Dermis blood vessel endothelial cell (primary cell): ENCODE measurements around the gene RILPL2. TPM values are rescaled to one million over a fixed set of nuclear protein-coding genes. Genes with fewer than 3 reads are reported as not detected.
"Not testable (repeated sequence)": the region's sequence is repeated elsewhere in the genome, so short reads cannot be mapped to it uniquely, and the experiment has no call there.

Source experiments
- DNase-seq: peaks from one replicate; pipeline ENCODE4 v3.0.0; 2010
- total RNA-seq: library from RNA; depleted of rRNA; stranded (reverse); fragments of >200 nt; gene quantifications from 2 replicates; pipeline ENCODE4 v1.2.3, GENCODE V29; 2014

Gene RILPL2
- total RNA-seq, 1 donor from 2014 or later, result 4.1 TPM

DNA sequence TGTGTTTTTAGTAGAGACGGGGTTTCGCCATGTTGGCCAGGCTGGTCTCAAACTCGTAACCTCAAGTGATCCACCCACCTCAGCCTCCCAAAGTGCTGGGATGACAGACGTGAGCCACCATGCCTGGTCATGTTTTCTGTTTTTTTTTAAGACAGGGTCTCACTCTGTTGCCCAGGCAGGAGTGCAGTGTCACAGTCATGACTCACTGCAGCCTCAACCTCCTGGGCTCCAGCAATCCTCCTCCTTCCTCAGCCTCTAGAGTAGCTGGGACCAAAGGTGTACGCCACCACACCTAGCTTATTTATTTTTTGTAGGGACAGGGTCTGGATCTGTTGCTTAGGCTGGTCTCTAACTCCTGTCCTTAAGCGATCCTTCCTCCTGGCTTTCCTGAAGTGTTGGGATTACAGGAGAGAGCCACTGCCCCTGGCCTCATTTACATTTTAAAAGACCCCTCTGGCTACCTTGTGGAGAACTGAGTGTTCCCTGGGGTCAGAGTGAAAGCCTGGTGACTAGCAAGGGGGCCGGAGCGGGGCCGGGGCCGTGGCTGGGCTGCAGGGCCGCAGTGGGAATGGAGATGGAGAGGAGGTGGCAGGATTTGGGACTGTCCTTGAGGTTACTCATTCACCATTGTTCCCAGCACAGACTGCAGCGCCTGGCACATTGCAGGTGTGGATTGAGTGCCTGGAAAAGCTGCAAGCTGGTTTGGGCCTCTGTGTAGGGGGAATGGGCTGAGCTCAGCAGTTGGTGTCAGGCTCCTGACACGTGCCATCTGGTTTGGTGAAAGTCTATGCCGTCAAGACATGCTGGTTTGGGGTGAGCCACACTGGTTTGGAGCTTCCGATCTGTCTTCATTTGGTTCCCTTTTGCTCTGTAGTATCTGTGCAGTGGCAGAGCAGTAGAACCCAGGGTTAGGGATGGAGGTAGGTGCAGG is 34.5 kb downstream of the RILPL2 start:
- DNase-seq, result no peak

DNA sequence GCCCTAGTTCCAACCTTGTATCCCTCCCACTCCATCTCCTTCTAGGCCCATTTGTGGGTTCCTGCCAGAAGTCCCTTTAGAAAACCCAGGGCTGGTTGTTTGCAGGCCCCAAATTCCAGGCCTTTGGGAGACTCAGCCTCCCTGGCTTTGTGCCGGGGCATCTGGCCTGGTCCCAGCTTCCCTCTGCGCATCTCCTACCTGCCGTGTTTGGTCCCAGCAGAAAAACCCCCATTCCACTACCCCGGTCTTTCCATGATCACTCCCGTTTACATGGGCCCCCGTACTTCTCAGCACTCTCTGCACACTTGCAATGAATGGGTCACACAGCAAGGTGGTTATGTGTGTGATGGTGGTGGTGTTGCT is 37.2 kb downstream of the RILPL2 start:
- no peak for DNase-seq

DNA sequence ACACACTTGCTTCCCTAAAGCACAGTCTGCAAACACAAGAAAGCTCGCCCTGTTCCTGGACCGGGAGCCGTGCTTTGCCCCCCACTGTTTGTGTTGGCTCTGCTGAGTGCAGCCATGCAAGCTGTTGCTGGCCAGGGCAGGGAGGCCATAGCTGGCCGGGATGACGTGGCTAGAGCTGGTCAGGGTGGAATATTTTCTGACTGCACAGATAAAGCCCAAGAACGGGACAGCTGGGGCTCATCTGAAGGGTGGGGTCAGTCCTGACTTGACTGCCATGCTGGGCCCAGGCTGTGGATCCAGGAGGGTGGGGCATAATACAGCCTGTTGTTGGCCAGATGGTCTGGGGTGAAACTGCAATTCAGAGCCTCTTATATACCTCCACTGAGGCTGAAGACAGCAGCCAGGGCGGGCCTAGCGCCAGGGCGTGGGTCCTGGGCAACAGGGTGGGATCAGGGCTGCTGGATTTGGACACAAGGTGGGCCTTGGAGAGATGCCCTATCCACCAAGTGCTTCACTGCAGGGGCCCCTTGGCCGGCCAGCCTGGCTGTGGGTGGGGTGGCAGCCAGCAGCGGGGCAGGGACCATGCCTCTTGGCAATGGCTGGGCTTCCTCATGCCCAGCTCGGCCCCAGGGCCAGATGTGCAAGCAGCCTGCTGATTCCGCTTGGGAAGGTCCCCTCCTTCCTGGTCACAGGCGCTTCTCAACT is 37.8 kb downstream of the RILPL2 start:
- DNase-seq, result peak; percentile 74

DNA sequence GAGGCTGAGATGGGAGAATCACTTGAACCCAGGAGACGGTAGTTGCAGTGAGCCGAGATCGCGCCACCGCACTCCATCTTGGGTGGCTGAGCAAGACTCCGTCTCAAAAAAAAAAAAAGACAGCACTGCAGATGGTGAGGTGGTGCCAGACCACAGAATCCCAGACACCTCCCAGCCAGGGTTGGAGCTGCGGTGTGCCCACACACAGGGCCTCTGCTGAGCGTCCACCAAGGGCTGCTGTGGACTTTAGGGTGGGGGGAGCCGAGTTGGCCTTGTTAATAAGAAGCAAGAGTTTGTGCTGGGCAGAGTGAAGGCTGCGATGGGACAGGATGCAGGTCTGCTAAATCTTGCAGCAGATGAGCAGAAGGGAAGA is 38.3 kb downstream of the RILPL2 start:
- DNase-seq, result no peak

DNA sequence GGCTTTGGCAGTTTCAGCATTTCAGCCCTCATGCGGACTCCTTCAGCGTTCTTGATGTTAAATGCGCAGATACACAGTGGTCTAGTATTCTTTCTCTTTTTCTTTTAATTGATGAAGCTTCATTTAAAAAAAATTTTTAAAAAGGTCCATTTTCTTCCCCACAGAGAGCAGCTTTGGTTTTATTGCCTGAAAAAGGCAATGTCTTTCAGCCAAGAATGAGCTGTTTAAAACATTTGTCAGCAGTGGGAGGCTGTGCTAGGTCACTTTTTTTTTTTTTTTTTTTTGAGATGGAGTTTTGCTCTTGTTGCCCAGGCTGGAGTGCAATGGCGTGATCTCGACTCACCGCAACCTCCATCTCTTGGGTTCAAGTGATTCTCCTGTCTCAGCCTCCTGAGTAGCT is 39.1 kb downstream of the RILPL2 start:
- DNase-seq, result no peak

DNA sequence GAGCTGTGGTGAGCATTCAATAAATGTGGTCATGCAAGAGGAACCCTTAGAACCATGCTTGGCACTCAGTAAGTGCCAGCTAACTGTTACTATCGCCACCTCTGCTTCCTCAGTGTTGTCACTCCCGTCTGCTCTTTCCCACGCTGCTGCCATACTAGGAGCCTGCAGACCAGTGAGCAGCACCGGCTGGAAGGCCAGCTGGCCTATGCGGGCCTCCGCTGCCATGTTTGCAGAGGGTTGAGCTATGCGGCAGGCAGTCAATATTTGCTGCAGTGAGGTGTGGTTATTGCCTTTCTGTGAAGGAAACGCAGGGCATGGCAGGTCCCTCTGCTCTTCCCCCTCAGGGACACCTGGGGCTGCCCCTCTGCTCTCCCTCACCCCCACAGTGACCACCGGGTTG is 39.5 kb downstream of the RILPL2 start:
- DNase-seq, result no peak

DNA sequence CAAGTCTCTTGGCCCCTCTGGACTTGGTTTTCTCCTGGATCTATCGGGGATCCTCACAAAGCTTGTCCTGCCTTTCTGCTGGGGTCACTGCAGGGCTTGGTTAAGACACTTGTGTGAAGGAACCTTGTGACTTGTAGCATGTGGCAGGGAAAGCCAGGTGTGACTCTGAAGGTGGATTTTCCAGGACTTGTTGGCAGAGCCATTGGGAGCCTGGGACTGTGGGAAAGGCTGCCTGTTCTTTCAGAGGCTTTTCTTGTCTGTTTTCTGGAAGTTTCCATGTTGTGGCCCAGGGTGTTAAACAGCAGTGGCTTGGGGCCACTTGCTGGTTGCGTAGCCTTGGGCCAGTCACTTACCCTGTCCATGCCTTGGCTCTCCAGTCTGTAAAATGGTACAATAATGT is 39.9 kb downstream of the RILPL2 start:
- DNase-seq, result no peak

DNA sequence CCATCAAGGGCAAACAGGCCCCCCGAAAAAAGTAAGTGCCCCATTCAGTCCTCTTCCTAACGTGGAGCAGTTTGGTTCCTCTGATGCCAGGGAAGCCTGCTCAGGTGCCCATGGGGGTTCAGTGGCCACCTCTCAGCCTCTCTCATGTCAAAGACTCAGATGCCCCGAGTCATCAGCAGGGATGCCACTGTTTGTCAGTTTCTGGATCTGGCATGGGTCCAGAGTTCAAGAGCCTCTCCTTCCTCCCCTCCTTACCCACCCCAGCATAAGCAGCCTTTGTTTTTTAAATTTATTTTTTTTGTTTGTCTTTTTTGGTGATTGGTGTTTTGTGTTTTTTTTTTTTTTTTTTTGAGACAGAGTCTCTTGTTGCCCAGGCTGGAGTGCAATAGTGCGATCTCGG is 41.2 kb downstream of the RILPL2 start:
- DNase-seq, result no peak

DNA sequence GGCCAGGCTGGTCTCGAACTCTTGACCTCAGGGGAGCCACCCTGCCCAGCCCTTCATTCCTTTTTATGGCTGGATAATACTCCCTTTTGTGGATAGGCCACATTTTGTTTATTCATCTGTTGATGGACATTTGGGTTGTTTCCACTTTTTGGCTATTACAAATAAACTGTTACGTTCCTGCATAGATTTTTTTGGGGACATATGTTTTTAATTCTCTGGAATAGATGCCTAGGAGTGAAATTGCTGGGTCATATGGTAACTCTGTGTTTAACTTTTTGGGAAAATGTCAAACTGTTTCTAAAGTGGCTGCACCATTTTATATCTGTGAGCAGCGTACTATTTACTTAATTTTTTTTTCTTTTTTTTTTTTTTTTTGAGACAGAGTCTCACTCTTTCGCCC is 42.7 kb downstream of the RILPL2 start:
- DNase-seq, result no peak

DNA sequence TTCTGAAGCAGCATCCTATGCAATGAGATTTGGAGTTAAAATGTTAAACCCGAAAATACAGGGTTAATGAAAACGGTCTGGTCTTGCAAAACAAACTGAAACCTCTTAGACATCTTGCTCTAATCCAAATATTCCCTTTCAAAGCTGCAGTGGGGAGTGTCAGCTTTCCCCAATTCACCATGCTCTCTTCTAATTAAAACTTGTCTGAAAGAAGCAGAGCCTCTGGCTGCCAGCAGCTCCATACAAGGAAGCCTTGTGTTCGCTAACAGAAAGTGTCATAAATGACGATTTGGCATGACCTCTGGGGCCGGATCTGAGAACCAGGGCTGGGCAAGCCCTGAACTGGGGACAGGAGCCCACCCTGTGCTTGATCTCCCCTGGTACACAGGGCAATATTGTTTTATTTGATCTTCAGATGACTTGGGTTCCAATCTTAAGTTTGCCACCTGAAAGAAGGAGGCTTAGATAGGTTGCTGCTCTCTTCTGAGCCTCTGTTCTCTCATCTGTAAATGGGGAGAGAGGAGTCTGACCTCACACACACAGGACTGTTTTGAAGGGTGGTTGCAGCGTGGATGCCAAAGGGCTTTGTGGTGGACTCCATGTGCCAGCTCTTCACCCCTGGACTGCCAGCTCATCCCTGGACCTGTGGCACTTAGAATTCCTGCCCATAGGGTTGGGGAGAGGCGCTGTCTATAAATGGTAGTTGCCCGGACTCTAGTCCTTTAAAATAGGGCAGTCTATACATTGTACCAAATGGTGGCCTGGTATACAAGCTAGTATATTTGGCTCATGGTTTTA is 44.7 kb downstream of the RILPL2 start:
- no peak for DNase-seq

DNA sequence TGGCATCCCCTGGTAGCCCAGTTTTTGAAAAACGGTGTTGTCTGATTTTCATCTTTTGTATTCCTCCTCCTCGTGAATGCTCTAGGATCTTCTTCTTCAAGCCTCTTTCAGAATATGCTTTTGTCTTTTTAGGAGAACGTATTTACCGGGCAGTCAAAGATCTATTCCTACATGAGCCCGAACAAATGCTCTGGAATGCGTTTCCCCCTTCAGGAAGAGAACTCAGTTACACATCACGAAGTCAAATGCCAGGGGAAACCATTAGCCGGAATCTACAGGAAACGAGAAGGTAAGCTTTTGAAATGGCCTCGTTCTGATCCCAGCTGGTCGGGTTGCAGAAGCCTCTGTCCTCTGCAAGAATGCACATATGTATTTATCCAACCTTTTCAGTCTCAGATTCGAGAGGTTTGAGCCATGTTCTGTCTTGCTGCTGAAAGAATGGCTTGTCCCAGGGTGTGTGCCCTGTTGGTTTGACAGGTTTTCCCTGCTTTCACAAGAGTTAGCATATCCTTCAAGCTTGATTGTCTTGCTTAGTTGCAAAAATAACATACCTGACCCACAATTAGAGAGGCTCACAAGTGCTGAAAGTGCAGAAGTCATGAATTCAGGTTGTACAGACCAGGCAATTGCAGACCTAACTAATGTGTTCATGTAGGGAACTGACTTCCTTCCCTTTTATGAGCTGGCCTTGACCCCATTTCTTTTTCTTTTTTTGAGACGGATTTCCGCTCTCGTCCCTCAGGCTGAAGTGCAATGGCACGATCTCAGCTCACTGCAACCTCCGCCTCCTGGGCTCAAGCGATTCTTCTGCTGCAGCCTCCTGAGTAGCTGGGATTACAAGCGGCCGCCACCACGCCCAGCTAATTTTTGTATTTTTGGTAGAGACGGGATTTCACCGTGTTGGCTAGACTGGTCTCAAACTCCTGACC is 45.7 kb downstream of the RILPL2 start:
- peak; percentile 67 for DNase-seq

DNA sequence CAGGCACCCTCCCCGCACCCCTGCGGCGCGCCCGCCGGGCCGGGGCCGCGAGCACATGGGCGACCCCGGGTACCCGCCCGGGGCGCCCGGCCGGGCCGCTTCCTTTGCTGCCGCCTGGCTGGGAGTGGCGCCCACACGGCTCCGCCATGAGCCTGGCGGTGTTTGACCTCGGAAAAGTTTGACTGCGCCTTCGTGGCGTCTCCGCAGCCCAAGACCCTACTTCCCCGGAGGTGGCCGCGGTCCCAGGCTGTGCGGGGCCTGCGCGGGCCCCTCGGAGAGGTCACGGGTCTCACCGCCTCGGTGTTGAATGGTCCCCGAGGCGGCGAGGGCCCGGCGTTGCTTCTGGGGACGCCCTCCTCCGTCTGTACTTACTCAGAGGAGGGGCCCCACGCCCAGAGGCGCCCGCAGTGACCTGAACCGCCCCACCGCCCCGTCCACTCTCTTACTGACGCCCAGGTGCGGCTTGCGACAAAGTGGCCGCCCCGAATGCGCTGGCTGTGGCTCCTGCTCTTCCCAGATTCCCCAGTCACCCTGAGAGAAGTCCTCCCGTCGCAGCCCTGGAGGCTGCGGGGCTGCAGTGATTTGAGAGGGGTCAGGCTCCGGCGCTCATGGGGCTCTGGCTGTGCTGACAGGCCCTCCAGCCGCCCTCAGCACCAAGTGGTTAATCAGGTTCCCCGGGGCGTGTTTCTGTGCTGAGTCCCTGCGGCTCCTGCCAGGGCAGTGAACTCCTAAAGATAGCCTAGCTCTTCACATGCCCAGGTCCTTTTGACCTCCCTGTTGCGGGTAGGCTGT is 46.7 kb downstream of the RILPL2 start:
- DNase-seq, result peak; percentile 45

DNA sequence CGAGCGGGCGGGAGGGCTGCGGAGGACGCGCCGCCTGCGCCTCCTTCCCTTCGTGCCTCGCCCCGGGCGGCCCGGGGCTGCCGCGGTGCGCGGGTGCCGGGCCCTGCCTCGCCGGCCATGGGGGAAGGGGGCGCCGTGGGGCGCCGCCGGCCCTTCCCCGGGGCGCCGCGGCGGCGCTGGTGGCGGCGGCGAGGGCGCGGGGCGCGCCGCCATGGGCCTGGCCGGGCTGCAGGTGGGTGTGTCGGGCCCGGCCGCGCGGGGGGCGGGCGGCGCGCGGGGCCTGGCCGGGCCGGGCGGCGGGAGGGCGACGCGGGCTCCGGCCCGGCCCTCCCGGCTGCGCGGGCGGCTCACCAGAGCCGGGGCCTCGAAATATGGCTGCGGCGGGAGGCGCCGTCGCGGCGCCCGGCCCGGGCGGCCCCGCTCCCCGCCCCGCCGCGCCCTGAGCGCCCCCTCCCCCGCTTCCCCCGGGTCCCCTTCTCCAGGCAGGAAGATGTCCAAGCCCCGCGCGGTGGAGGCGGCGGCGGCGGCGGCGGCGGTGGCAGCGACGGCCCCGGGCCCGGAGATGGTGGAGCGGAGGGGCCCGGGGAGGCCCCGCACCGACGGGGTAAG is 47.4 kb downstream of the RILPL2 start:
- no peak for DNase-seq

DNA sequence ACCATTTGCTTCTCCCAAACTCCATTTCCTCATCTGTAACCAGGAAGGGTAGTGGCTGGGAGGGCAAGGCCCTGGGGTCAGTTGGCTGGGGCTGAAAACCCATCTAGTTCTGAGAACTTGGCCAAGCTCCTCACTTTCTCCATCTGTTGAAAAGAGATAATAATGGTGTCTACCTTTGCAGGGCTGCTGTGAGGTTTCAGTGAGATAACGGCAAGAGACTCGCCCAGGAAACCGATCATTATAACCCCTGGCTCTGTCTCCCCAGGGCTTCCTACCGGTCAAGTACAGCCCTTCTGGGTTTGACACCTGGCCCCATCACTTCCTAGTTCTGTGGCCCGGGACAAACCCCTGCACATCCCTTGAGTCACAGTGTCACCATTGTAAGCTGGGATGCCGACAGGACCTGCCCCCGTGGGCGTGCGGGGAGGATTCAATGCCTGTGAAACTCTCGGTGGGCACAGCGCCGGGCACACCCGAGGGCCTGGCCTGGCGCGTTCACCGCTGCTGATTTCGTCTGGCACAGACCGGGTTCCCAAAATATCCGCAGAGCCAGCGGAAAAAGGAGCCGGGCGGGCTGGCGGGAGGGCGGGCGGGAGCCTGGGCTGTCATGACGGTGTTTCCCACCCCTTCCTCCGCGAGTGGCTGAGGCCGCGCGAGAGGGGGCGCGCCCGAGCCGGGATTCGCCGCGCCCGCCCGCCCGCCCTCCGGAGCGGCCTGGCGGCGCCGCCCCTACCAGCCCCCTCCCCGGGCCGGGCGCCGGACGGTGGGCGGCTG is 48.1 kb downstream of the RILPL2 start:
- DNase-seq, result peak; percentile 77

DNA sequence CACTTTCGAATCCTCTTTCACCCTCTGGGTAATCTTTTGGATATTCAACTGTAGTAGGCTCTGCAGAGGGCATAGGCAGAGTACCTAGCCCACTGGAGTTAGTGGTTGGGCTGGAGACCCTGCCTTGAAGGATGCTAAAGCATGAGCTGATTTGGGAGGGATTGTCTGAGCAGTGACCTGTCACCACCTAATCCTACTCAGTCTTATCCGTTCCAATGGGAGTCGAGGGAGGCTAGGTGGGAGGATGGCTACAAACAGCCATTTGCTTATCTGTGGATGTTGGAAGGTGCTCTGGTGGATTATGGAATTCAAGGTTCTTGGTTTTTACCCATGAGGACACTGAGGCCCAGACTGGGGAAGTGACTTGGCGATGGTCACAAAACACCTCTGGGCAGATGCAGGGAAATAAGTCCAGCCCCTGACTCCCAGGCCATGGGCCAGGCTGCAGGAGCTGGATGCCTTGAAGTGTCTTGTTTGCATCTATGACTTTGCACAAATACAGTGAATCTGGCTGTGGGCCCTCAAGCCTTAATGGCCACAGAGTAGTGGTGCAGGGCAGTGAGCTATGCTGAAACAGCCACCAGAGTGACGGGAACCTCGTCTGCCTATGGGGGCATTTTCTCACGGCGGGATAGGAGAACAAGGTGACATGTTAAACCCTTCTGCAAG is 48.8 kb downstream of the RILPL2 start:
- DNase-seq, result peak; percentile 20

DNA sequence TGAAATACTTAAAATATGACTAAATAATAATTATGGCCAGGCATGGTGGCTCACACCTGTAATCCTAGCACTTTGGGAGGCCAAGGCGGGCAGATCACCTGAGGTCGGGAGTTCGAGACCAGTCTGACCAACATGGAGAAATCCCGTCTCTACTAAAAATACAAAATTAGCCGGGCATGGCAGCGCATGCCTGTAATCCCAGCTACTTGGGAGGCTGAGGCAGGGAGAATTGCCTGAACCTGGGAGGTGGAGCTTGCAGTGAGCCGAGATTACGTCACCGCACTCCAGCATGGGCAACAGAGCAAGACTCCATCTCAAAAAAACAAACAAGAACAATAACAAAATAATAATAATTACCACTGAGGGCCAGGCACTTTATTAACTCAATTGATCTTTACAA is 50.9 kb downstream of the RILPL2 start:
- DNase-seq, result not testable (repeated sequence)

DNA sequence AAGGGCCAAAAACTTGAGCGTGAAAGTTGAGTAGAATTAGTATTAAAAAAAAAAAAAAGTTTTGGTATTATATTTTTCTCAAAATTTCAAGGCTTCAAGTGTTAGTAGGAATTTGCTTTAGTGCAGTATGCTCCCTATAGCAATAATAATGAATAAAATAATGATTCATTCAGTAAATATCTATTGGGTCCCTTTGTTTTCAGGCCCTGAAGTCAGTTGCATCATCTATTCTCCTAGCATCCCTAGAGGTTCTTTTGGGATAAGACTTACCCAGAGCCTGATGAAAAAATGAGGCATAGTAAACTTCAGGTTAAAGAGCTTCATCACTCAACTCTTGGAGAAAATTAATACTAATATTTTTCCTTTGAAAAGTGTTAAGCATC is 51.5 kb downstream of the RILPL2 start:
- peak; percentile 23 for DNase-seq

DNA sequence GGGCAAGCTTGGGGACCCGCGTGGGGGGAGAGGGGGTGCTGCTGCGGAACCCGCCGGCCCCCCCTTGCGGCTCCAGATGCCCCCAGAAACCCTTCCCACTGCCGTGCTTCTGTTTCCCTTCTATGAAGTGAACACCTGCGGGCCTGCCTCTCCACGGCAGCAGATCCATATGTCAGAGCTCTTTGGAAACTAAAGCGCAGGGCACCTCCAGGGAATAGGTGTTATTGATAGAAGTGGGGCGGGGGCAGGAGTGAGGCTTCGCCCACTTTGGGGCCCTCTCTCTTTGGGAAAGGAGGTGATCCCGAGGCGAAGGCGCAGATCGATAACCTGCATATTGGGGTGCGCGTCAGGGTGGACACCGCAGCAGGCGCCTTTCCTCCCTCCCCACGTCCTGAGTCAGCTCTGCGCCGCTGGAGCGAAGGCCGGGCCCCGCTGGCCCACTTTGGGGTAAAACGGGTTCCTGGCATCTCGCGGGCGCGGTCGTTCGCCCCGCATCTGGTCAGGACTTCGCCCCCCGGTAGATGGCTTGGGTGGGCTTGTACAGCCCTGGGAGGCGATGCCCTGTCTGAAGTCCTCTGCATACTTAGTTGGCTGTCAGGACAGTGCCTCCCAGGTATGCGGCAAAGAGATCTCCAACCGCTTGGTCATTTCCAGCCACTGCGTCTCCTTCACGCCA is 52.0 kb downstream of the RILPL2 start:
- DNase-seq, result peak; percentile 33

DNA sequence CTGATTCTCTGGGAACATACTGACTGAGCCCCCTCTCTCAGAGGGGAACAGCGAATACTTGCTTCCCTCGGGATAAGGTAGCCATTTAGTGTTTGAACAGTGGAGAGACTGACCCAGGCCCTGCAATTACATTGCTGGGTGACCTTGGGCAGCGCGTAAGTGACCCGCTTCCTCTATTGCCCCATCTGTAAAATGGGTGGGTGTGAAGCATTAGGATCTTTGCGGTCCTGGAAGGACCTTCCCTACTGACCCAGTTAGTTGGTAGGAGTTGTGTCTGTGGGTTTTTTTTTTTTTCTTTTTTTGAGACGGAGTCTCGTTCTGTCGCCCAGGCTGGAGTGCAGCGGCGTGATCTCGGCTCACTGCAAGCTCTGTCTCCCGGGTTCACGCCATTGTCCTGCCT is 53.8 kb downstream of the RILPL2 start:
- DNase-seq, result no peak
